HG03045 (cell line): ENCODE results near the gene ITGB3BP.
"Not testable (repeated sequence)": the region's sequence is repeated elsewhere in the genome, so short reads cannot be mapped to it uniquely, and the experiment has no call there.

Source experiments
- ATAC-seq: cut with Tn5 transposase; IDR thresholded peaks from one replicate; pipeline ENCODE4 v1.9.1; 2021; ENCODE audit warnings: mild to moderate bottlenecking, moderate library complexity; ENCODE audit not compliant: unreplicated experiment

ITGB3BP gene

DNA sequence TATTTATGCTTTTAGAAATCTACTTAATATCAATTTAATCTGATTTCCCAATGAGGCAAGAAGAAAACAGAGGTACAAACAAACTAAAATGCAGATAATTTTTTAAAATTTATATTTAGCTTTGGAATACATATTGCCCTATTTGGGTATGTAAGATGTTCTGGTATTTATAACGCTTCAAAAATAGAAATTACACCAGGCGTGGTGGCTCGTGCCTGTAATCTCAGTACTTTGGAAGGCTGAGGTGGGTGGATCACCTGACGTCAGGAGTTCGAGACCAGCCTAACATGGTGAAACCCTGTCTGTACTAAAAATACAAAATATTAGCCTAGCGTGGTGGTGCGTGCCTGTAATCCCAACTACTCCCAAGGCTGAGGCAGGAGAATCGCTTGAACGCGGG, 13.3 kb downstream of the ITGB3BP start:
- ATAC-seq: no peak

GRCh38 chr1:63506782-63507181, 16.2 kb downstream of the ITGB3BP start:
- no peak for ATAC-seq

DNA sequence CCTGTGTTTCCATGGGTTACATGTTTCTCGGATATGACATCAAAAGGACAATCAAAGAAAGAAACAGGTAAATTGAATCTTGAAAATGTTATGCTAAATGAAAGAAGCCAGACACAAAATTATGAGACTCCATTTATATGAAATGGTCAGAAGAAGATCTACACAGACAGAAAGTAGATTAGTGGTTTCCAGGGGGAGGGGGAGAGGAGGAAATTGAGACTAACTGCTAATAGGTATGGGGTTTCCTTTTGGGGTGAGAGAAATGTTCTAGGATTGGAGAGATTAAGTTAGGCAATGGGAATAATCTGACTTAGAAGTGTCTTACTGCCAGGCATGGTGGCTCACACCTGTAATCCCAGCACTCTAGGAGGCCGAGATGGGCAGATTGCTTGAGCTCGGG, 21.8 kb downstream of the ITGB3BP start:
- no peak for ATAC-seq

GRCh38 chr1:63498106-63498505, 24.9 kb downstream of the ITGB3BP start:
- no peak for ATAC-seq

- ATAC-seq: no peak
These were observed 25.4 kb downstream of the ITGB3BP start for GRCh38 chr1:63497577-63497976.

- ATAC-seq: no peak
These were observed 35.5 kb downstream of the ITGB3BP start for GRCh38 chr1:63487336-63488065.

DNA sequence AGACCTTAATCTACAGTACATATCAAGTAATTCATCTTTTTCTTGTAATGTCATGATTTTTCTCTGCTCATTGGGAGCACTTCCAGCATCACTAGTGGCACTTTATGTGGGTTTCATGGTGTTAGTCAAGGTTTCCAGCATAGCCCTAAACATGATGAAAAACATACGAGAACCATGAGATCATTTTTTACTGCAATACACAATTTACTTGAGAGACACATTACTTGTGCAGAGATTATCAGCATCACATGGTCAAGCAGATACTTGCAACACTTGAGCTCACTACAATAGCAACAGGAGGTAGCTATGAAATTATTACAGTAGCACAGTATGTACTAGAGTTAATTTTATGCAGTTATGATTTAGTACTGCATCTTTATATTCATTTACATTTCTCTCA, 36.4 kb downstream of the ITGB3BP start:
- no peak for ATAC-seq

- no peak for ATAC-seq
These were observed 43.0 kb downstream of the ITGB3BP start for GRCh38 chr1:63480057-63480456.

DNA sequence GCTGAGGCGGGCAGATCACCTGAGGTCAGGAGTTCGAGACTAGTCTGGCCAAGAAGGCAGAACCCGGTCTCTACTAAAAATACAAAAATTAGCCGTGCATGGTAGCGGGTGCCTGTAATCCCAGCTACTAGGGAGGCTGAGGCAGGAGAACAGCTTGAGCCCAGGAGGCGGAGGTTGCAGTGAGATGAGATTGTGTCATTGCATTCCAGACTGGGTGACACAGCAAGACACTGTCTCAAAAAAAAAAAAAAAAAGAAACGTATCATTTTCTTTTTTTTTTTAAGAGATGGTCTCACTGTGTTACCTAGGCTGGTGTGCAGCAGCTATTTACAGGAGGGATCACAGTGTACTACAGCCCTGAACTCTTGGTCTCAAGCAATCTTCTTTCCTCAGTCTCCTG, 47.3 kb downstream of the ITGB3BP start:
- no peak for ATAC-seq

DNA sequence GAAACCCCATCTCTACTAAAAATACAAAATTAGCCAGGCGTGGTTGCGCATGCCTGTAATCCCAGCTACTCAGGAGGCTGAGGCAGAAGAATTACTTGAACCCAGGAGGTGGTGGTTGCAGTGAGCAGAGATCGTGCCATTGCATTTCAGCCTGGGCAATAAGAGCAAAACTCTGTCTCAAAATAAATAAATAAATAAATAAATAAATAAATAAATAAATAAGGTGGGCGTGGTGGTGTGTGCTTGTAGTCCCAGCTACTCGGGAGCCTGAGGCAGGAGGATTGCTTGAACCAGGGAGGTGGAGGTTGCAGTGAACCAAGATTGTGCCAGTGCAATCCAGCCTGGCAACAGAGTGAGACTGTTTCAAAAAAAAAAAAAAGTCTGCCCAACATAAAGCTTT, 54.3 kb downstream of the ITGB3BP start:
- ATAC-seq: not testable (repeated sequence)

DNA sequence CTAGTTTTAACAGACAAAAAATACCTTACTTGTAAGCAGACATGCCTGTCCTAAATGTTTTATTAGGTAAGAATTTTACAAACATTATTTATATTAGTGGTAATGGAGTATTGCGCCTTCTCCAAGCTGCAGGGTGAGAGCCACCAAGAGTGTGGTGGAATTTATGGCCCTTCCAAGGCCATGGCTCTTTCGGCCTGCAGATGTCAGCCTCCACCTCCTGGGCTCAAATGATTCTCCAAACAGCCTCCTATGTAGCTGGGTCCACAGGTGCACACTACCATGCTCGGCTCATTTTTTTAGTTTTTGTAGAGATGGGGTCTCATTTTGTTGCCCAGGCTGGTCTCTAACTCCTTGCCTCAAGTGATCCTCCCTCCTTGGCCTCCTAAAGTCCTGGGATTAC, 56.3 kb downstream of the ITGB3BP start:
- ATAC-seq: no peak

DNA sequence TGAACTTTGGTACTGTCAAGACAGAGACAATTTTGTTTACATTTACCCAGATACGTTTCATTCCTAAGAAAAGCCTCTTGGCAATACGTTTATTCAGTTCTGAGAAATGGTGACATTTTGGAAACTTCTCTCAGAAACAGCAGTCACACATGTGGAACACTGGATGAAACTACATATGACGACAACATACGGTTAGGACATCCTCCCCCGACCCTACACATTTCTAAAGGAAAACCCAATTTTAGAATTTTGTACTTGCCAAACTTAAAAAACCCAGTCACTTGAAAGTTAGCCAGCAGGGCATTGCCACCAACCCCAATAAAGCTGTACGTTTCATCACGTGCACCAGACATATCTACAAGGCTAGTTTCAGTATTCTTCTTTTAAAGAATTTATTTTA, 56.8 kb downstream of the ITGB3BP start:
- ATAC-seq: no peak

DNA sequence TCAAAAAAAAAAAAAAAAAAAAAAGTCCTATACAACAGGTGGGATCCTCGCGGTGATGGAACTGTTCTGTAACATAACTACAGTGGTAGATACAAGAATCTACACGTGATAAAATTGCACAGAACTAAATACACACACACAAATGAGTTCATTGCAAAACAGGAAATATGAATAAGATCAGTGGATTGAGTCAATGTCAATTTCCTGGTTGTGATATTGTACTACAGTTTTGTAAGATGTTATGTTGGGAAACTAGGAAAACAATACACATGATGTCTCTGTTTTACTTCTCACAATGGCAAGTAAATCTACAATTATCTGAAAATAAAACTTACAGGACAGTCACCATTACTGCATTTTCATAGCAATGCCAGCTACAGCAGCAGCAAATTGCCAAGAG, 59.8 kb downstream of the ITGB3BP start:
- no peak for ATAC-seq

DNA sequence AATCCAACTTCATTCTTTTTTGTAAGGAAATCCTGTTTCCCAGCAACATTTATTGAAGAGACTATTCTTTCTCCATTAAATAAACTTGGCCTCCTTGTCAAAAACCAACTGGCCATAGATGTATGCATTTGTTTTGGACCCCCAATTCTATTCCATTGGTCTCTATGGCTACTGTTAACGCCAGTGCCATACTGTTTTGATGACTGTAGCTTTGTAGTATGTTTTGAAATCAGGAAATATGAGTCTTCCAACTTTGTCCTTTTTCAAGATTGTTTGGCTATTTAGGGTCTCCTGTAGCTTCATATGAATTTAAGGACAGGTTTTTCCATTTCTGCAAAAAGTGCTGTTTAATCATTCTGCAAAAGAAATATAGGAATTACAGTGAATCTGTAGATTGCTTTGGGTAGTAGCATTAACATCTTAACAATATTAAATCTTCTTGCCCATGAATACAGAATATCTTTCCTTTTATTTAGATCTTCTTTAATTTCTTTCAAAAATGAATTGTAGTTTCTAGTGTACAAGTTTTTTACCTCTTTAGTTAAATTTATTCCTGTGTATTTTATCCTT, 61.3 kb downstream of the ITGB3BP start:
- no peak for ATAC-seq

- no peak for ATAC-seq
These were observed 64.3 kb downstream of the ITGB3BP start for GRCh38 chr1:63458750-63459149.

- ATAC-seq: no peak
These were observed 68.8 kb downstream of the ITGB3BP start for GRCh38 chr1:63454269-63454668.

DNA sequence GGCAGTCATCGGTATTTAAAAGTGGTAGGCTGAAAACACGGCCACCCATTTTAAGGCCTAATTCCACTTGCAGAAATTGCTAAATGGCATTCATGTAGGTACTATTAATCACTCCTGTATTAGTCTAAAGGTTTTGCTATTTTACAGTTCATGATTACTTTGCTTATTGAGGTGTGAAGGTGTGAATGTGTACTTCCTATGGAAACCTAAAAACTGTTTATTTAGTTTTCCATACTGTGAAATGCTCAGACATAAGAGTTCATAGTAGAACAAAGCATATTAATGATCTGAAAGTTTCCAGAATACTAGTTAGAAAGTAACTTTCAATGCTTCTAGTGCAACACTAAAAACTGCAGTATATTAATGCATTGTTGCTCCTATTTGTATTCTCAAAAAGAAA, 69.8 kb downstream of the ITGB3BP start:
- ATAC-seq: no peak

- ATAC-seq: no peak
These were observed 72.6 kb downstream of the ITGB3BP start for GRCh38 chr1:63450416-63450815.

GRCh38 chr1:63448731-63449246, 74.2 kb downstream of the ITGB3BP start:
- no peak for ATAC-seq

GRCh38 chr1:63442141-63442475, 80.9 kb downstream of the ITGB3BP start:
- no peak for ATAC-seq

DNA sequence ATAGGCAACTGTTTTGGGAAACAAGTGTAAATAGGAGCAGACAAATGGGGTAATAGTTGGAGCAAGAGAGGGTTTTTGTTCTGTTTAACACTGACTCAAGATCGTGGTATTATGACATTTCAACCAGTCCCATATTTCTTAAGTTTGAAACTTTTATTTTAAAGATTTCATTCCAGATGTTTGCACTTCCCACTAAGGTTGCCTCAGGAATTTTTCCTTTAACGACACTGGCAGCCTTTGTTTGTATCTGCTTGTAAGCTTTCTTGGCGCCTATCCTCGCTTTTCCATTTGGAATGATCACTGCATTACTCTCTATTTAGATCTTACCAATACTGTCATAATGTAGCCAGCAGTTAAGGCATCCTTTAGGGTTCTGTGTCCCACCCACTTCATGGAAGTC, 87.9 kb downstream of the ITGB3BP start:
- no peak for ATAC-seq

GRCh38 chr1:63429281-63429680, 93.7 kb downstream of the ITGB3BP start:
- ATAC-seq: no peak

DNA sequence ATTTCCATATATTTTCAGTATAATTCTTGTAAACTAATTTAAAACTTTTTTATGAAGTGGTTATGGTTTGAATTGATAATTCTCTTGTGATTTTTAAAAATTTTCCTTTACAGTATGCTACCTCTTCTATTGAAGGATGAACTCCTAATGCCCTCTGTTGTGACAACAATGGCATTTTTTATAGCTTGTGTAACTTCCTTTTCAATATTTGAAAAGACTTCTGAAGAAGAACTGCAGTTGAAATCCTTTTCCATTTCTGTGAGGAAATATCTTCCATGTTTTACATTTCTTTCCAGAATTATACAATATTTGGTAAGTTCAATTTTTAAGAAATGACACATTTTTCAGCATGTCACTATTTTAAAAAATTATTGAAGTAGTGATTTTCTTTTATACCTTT, 94.2 kb downstream of the ITGB3BP start:
- no peak for ATAC-seq
